ENCODE measurements around the gene DHRS7B.

DHRS7B gene

DNA sequence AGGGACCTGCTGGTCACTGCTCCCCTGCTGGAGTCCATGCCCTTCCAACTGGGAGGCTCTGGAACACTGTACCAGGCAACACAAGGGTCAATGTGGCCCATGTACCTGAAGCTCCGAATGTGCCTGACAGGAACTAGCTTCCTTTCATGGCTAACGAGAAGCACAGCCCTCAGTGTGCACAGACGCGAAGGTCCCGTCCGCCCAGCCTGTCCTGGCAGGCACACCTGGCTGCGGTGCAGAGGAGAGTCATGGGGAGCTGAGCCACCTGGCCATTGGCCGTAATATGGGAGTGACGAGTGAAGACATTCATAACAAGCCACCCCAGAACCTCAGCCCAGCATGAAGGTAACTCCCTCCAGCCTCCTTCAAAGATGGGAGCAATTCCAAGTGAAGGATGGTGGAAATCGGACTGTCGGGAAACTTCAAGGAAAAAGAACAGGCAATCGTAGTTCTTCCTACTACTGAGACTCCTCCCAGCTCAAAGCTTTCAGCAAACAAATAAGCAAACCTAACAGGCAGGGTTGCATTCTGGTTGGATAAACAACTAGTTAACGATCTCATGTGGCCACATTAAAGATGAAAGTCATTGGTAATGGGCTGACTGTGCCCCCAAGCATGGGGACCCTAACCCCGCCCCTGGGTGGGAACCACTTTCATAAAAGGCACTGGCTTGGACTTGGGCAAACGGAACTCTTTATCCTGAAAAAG lies 74.0 kb downstream of the DHRS7B start:
- Histone ChIP-seq H3K27me3 (replicated peaks in 2 of 5; ENCODE audit: control insufficient read depth in 4 of 5, insufficient read depth in 5 of 5, low read length in 4 of 5) (no peaks in the 10 kb centered on the region), H3K4me1 (ENCODE audit: control extremely low read depth in 1 of 4, control insufficient read depth in 4 of 4, insufficient read depth in 4 of 4, low read length in 3 of 4) (peaks cover 0 to 3% (median 0%) of the 10 kb centered on the region in 4 experiments), H3K36me3 (ENCODE audit: control insufficient read depth in 4 of 4, insufficient read depth in 4 of 4, low read length in 3 of 4) (peaks cover 2 to 62% (median 44%) of the 10 kb centered on the region in 4 experiments), H3K4me3 (ENCODE audit: control insufficient read depth in 1 of 7, extremely low read depth in 1 of 7, insufficient read depth in 4 of 7, low read depth in 2 of 7, low read length in 6 of 7) (no peak overlapping the region), H3K27ac (ENCODE audit: insufficient read depth in 1 of 2, low read depth in 1 of 2, low read length in 2 of 2, poor library complexity in 1 of 2, severe bottlenecking in 2 of 2) (no peak overlapping the region), H3K9me3 (ENCODE audit: control extremely low read depth in 1 of 5, control insufficient read depth in 4 of 5, insufficient read depth in 2 of 5, low read depth in 1 of 5, low read length in 4 of 5) (no peaks in the 10 kb centered on the region)
- WGBS (ENCODE audit: insufficient coverage), result 97% methylated on average over 12 of the region's 15 CpGs
- POLR2A ChIA-PET, result no interaction called here
- CTCF ChIA-PET, result interaction anchor here (0.7 to 1.8 kb wide), 5 partner anchors 11 to 74 kb away, joined by 3 to 5 read pairs (median 3); partner anchors contain the start of gene DHRS7B
- DNase-seq, result no peak

DNA sequence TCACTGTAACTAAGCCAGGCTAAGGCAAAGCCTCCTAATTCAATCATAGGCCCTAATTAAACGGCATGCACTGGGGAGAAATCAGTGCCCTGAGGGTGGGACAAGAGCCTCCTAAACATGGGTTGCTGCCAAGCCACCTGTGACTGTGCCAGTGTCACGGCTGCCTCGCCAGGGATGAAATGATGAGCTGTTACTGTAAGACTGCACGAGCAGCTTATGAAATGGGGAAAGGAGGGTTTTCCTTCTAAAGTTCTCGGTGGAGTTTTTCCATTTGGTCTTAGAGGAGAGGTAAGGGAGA lies 74.5 kb downstream of the DHRS7B start:
- CTCF ChIA-PET, result interaction anchor here (0.8 to 1.8 kb wide), 4 partner anchors 11 to 73 kb away, joined by 3 to 5 read pairs (median 3); no protein-coding TSS in a partner anchor
- POLR2A ChIA-PET, result no interaction called here
- Histone ChIP-seq H3K27ac (ENCODE audit: insufficient read depth in 1 of 2, low read depth in 1 of 2, low read length in 2 of 2, poor library complexity in 1 of 2, severe bottlenecking in 2 of 2) (no peak overlapping the region), H3K9me3 (ENCODE audit: control extremely low read depth in 1 of 5, control insufficient read depth in 4 of 5, insufficient read depth in 2 of 5, low read depth in 1 of 5, low read length in 4 of 5) (no peaks in the 10 kb centered on the region), H3K4me1 (ENCODE audit: control extremely low read depth in 1 of 4, control insufficient read depth in 4 of 4, insufficient read depth in 4 of 4, low read length in 3 of 4) (peaks cover 0 to 3% (median 0%) of the 10 kb centered on the region in 4 experiments), H3K36me3 (ENCODE audit: control insufficient read depth in 4 of 4, insufficient read depth in 4 of 4, low read length in 3 of 4) (peaks cover 2 to 58% (median 44%) of the 10 kb centered on the region in 4 experiments), H3K4me3 (ENCODE audit: control insufficient read depth in 1 of 7, extremely low read depth in 1 of 7, insufficient read depth in 4 of 7, low read depth in 2 of 7, low read length in 6 of 7) (no peak overlapping the region), H3K27me3 (replicated peaks in 2 of 5; ENCODE audit: control insufficient read depth in 4 of 5, insufficient read depth in 5 of 5, low read length in 4 of 5) (no peaks in the 10 kb centered on the region)
- WGBS (ENCODE audit: insufficient coverage), result 98% methylated on average over 4 of the region's 5 CpGs
- DNase-seq, result no peak

DNA sequence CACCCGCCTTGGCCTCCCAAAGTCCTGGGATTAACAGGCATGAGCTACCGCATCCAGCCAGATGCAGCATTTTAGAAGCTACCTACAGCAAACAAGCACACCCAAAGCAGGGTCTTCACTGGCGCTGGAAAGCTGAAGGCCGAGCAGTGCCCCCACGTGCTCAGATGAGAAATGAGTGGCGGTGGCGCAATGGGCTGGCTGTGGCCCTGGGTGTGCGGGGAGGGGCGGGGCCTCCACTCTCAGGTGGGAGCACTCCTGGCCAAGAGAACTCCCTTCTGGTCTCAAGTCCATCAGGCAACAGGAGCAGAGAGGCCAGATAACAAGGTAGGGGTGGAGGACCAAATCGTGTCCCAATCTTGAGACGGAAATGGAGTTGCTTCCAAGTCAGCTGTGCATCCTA lies 75.1 kb downstream of the DHRS7B start:
- Histone ChIP-seq H3K4me1 (ENCODE audit: control extremely low read depth in 1 of 4, control insufficient read depth in 4 of 4, insufficient read depth in 4 of 4, low read length in 3 of 4) (peaks cover 0 to 3% (median 0%) of the 10 kb centered on the region in 4 experiments), H3K36me3 (ENCODE audit: control insufficient read depth in 4 of 4, insufficient read depth in 4 of 4, low read length in 3 of 4) (peaks cover 2 to 57% (median 40%) of the 10 kb centered on the region in 4 experiments)

DNA sequence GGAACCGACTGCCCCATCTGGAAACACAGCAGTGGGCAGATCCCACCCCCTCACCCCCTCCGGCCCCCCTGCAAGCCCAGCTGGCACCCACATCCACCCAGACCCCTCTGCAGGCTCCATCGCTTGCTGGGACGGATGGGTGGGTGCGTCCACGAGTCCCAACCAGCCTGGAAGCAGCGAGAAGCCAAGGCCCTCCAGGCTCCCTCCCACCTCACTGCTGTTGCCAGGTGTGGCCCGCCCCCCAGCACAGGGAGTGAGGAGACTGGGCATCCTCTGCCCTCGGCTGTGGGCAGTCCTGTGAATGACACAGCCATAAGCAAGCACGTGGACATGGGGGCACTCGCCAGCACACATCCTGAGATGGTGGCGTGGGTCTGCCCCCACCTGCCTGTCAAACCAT lies 75.7 kb downstream of the DHRS7B start:
- Histone ChIP-seq H3K36me3 (ENCODE audit: control insufficient read depth in 4 of 4, insufficient read depth in 4 of 4, low read length in 3 of 4) (peaks cover 2 to 55% (median 35%) of the 10 kb centered on the region in 4 experiments), H3K27ac (ENCODE audit: insufficient read depth in 1 of 2, low read depth in 1 of 2, low read length in 2 of 2, poor library complexity in 1 of 2, severe bottlenecking in 2 of 2) (no peak overlapping the region), H3K4me1 (ENCODE audit: control extremely low read depth in 1 of 4, control insufficient read depth in 4 of 4, insufficient read depth in 4 of 4, low read length in 3 of 4) (peaks cover 0 to 3% (median 0%) of the 10 kb centered on the region in 4 experiments), H3K4me3 (ENCODE audit: control insufficient read depth in 1 of 7, extremely low read depth in 1 of 7, insufficient read depth in 4 of 7, low read depth in 2 of 7, low read length in 6 of 7) (no peak overlapping the region), H3K9me3 (ENCODE audit: control extremely low read depth in 1 of 5, control insufficient read depth in 4 of 5, insufficient read depth in 2 of 5, low read depth in 1 of 5, low read length in 4 of 5) (no peaks in the 10 kb centered on the region), H3K27me3 (replicated peaks in 2 of 5; ENCODE audit: control insufficient read depth in 4 of 5, insufficient read depth in 5 of 5, low read length in 4 of 5) (no peaks in the 10 kb centered on the region)
- CTCF ChIA-PET, result interaction anchor here (1.4 kb wide), 1 partner anchor 74 kb away, joined by 3 read pairs; no protein-coding TSS in a partner anchor
- POLR2A ChIA-PET, result no interaction called here
- WGBS (ENCODE audit: insufficient coverage), result 97% methylated on average over 10 of the region's 12 CpGs
- DNase-seq, result no peak

More for the DNA sequence above, 75.1 kb downstream of the DHRS7B start:
- Histone ChIP-seq H3K4me3 (ENCODE audit: control insufficient read depth in 1 of 7, extremely low read depth in 1 of 7, insufficient read depth in 4 of 7, low read depth in 2 of 7, low read length in 6 of 7) (no peak overlapping the region), H3K9me3 (ENCODE audit: control extremely low read depth in 1 of 5, control insufficient read depth in 4 of 5, insufficient read depth in 2 of 5, low read depth in 1 of 5, low read length in 4 of 5) (no peaks in the 10 kb centered on the region), H3K27ac (ENCODE audit: insufficient read depth in 1 of 2, low read depth in 1 of 2, low read length in 2 of 2, poor library complexity in 1 of 2, severe bottlenecking in 2 of 2) (no peak overlapping the region), H3K27me3 (replicated peaks in 2 of 5; ENCODE audit: control insufficient read depth in 4 of 5, insufficient read depth in 5 of 5, low read length in 4 of 5) (no peaks in the 10 kb centered on the region)
- no peak for DNase-seq
- CTCF ChIA-PET, result interaction anchor here (0.8 to 1.8 kb wide), 4 partner anchors 10 to 73 kb away, joined by 3 to 5 read pairs (median 3); no protein-coding TSS in a partner anchor
- WGBS (ENCODE audit: insufficient coverage), result 100% methylated on average over 9 of the region's 11 CpGs
- POLR2A ChIA-PET, result no interaction called here

DNA sequence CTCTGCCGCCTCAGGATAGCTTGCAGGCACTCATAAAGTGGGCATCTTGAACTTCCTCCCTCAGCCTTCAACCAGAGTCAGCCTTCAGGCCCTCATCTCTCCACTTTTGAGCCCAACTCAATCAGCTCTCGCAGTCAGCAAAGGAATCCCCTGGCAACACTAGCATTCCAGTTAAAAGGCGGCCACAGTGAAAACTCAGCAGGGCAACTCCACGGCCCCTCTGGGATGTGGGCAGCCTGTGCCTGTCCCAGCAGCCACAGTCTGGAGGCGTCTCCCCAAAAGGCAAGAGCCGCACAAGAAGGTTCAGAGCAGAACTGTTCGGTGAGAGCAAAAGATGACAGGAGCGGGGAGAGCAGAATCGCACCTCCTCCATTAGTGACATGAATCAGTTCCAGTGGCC lies 78.2 kb downstream of the DHRS7B start:
- Histone ChIP-seq H3K27me3 (replicated peaks in 2 of 5; ENCODE audit: control insufficient read depth in 4 of 5, insufficient read depth in 5 of 5, low read length in 4 of 5) (no peaks in the 10 kb centered on the region), H3K36me3 (ENCODE audit: control insufficient read depth in 4 of 4, insufficient read depth in 4 of 4, low read length in 3 of 4) (peaks cover 6 to 52% (median 40%) of the 10 kb centered on the region in 4 experiments), H3K4me1 (ENCODE audit: control extremely low read depth in 1 of 4, control insufficient read depth in 4 of 4, insufficient read depth in 4 of 4, low read length in 3 of 4) (peaks cover 0 to 1% (median 0%) of the 10 kb centered on the region in 4 experiments), H3K4me3 (ENCODE audit: control insufficient read depth in 1 of 7, extremely low read depth in 1 of 7, insufficient read depth in 4 of 7, low read depth in 2 of 7, low read length in 6 of 7) (no peak overlapping the region), H3K27ac (ENCODE audit: insufficient read depth in 1 of 2, low read depth in 1 of 2, low read length in 2 of 2, poor library complexity in 1 of 2, severe bottlenecking in 2 of 2) (no peak overlapping the region), H3K9me3 (ENCODE audit: control extremely low read depth in 1 of 5, control insufficient read depth in 4 of 5, insufficient read depth in 2 of 5, low read depth in 1 of 5, low read length in 4 of 5) (no peaks in the 10 kb centered on the region)
- CTCF ChIA-PET, result interaction anchor here (1.5 kb wide), 1 partner anchor 86 kb away, joined by 3 read pairs; no protein-coding TSS in a partner anchor
- 96% methylated on average over 4 of the region's 9 CpGs for WGBS (ENCODE audit: insufficient coverage)
- POLR2A ChIA-PET, result interaction anchor here (0.7 kb wide), 1 partner anchor 8 kb away, joined by 3 read pairs; no protein-coding TSS in a partner anchor
- no peak for DNase-seq

DNA sequence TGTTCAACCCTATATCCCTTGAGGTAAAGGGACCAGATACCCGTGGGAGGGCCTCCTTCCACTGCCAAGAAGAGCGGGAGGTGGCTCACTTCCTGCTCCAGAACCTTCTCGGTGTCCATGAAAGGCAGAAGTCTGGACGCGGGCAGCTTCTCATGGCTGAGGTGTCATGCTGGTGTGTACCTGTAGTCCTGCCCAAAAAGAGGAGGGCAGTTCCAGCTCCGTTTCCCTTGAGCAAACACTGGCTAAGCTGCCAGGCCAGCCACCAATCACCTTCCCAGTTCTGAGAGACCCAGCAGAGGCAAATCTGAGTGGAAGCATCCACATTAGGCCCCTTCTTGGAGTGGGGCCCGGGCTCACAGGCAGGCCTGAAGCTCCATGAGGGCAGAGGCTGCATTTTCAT lies 81.6 kb downstream of the DHRS7B start:
- Histone ChIP-seq H3K36me3 (ENCODE audit: control insufficient read depth in 4 of 4, insufficient read depth in 4 of 4, low read length in 3 of 4) (peaks cover 6 to 40% (median 29%) of the 10 kb centered on the region in 4 experiments), H3K27me3 (replicated peaks in 2 of 5; ENCODE audit: control insufficient read depth in 4 of 5, insufficient read depth in 5 of 5, low read length in 4 of 5) (no peaks in the 10 kb centered on the region), H3K4me1 (ENCODE audit: control extremely low read depth in 1 of 4, control insufficient read depth in 4 of 4, insufficient read depth in 4 of 4, low read length in 3 of 4) (peaks cover 10 to 32% (median 25%) of the 10 kb centered on the region in 4 experiments), H3K4me3 (ENCODE audit: control insufficient read depth in 1 of 7, extremely low read depth in 1 of 7, insufficient read depth in 4 of 7, low read depth in 2 of 7, low read length in 6 of 7) (no peak overlapping the region), H3K9me3 (ENCODE audit: control extremely low read depth in 1 of 5, control insufficient read depth in 4 of 5, insufficient read depth in 2 of 5, low read depth in 1 of 5, low read length in 4 of 5) (no peaks in the 10 kb centered on the region), H3K27ac (ENCODE audit: insufficient read depth in 1 of 2, low read depth in 1 of 2, low read length in 2 of 2, poor library complexity in 1 of 2, severe bottlenecking in 2 of 2) (no peak overlapping the region)
- WGBS (ENCODE audit: insufficient coverage), result 100% methylated on average over 6 of the region's 7 CpGs
- ChIA-PET POLR2A (interaction anchor here (0.6 kb wide), 1 partner anchor 18 kb away, joined by 5 read pairs; no protein-coding TSS in a partner anchor), CTCF (interaction anchor here (1.0 kb wide), 1 partner anchor 23 kb away, joined by 3 read pairs; no protein-coding TSS in a partner anchor)
- DNase-seq, result no peak
